IMR-90 (cell line): ENCODE data around the gene RIIAD1. TPM values are rescaled to one million over a fixed set of nuclear protein-coding genes. Genes with fewer than 3 reads are reported as not detected.

ENCODE experiments used
- ATAC-seq: fragments of 200-7000 bp; cut with Tn5 transposase; 2 replicates; pipeline ENCODE4 v1.9.1; 2020; ENCODE audit warnings: low read depth, mild to moderate bottlenecking, moderate library complexity
- BruUV-seq: library from RNA; stranded (reverse); fragments of 400-500 nt; replicated peaks from 2 replicates; lab custom pipeline; 2021; lab: Mats Ljungman, UMichigan
- CTCF ChIA-PET: fragments of 300-600 bp; formaldehyde crosslinking; extraction: SDS; loops from one replicate; lab custom pipeline; 2021; ENCODE audit warnings: antibody characterized with exemption; lab: Yijun Ruan, JAX
- POLR2A ChIA-PET: fragments of 300-600 bp; sonication (Branson Sonifier 250); formaldehyde crosslinking; loops from one replicate; lab custom pipeline; 2022; ENCODE audit warnings: antibody characterized with exemption; ENCODE audit not compliant: unreplicated experiment; lab: Charles Lee
- DNase-seq: peaks from one replicate; pipeline ENCODE4 v3.0.0; 2013
- H2AFZ ChIP-seq: replicated peaks from 2 replicates; pipeline ENCODE3; 2013; ENCODE audit warnings: low read length, mild to moderate bottlenecking; ENCODE audit not compliant: poor library complexity
- H2AK5ac ChIP-seq: 2 replicates; pipeline ENCODE4 v1.6.1; 2013; ENCODE audit warnings: low read depth, low read length, inconsistent platforms
- H2AK9ac ChIP-seq: replicated peaks from 2 replicates; pipeline ENCODE3; 2013; ENCODE audit warnings: mild to moderate bottlenecking, low read depth, low read length, moderate library complexity; ENCODE audit not compliant: poor library complexity
- H2BK120ac ChIP-seq: 2 replicates; pipeline ENCODE4 v1.6.1; 2013; ENCODE audit warnings: low read depth, low read length, inconsistent platforms
- H2BK15ac ChIP-seq: 3 replicates; pipeline ENCODE4 v1.6.1; 2013; ENCODE audit warnings: low read depth, low read length, inconsistent platforms
- H2BK20ac ChIP-seq: 2 replicates; pipeline ENCODE4 v1.6.1; 2013; ENCODE audit warnings: low read depth, mild to moderate bottlenecking, inconsistent platforms, low read length, moderate library complexity
- H2BK5ac ChIP-seq: 2 replicates; pipeline ENCODE4 v1.6.1; 2013; ENCODE audit warnings: mild to moderate bottlenecking, low read depth, low read length, inconsistent platforms; ENCODE audit not compliant: poor library complexity, severe bottlenecking
- H3K14ac ChIP-seq: replicated peaks from 2 replicates; pipeline ENCODE4 v1.6.1; 2013; ENCODE audit warnings: low read depth, low read length, inconsistent platforms
- H3K18ac ChIP-seq: 2 replicates; pipeline ENCODE4 v1.6.1; 2013; ENCODE audit warnings: low read depth, low read length, control low read depth
- H3K23ac ChIP-seq: 2 replicates; pipeline ENCODE4 v1.6.1; 2013; ENCODE audit warnings: low read depth, low read length, inconsistent platforms
- H3K27ac ChIP-seq: 2 replicates; pipeline ENCODE4 v1.5.1; 2013; ENCODE audit warnings: mild to moderate bottlenecking, control low read depth, low read length; ENCODE audit not compliant: insufficient read depth
- H3K27me3 ChIP-seq: 2 replicates; pipeline ENCODE4 v1.6.1; 2013; ENCODE audit warnings: low read length; ENCODE audit not compliant: control insufficient read depth, insufficient read depth
- H3K36me3 ChIP-seq: 2 replicates; pipeline ENCODE4 v1.6.1; 2013; ENCODE audit warnings: low read length, mixed read lengths; ENCODE audit not compliant: control insufficient read depth, insufficient read depth
- H3K4ac ChIP-seq: 2 replicates; pipeline ENCODE4 v1.6.1; 2013; ENCODE audit warnings: low read depth, low read length, inconsistent platforms
- H3K4me1 ChIP-seq: 2 replicates; pipeline ENCODE4 v1.6.1; 2013; ENCODE audit warnings: low read length, mixed read lengths; ENCODE audit not compliant: control insufficient read depth, insufficient read depth
- H3K4me2 ChIP-seq: 2 replicates; pipeline ENCODE4 v1.6.1; 2013; ENCODE audit warnings: low read depth, mild to moderate bottlenecking, control low read depth, low read length, moderate library complexity
- H3K4me3 ChIP-seq: 2 replicates; pipeline ENCODE4 v1.5.1; 2013; ENCODE audit warnings: low read depth, mild to moderate bottlenecking, control low read depth, low read length, moderate library complexity; ENCODE audit not compliant: insufficient read depth
- H3K56ac ChIP-seq: 2 replicates; pipeline ENCODE4 v1.6.1; 2013; ENCODE audit warnings: low read length, inconsistent platforms; ENCODE audit not compliant: insufficient read depth; ENCODE audit errors: extremely low read depth
- H3K79me1 ChIP-seq, 2 experiments: 2 replicates each; pipeline ENCODE4 v1.6.1; 2013; ENCODE audit warnings: low read length in 2 of 2, inconsistent platforms in 1 of 2, low read depth in 1 of 2
- H3K9ac ChIP-seq: 2 replicates; pipeline ENCODE4 v1.6.1; 2013; ENCODE audit warnings: low read depth, low read length, control low read depth
- H3K9me1 ChIP-seq: 2 replicates; pipeline ENCODE4 v1.6.1; 2013; ENCODE audit warnings: low read length, inconsistent platforms; ENCODE audit not compliant: insufficient read depth
- H3K9me3 ChIP-seq: 2 replicates; pipeline ENCODE4 v1.6.1; 2013; ENCODE audit warnings: low read length; ENCODE audit not compliant: control insufficient read depth, insufficient read depth
- H4K20me1 ChIP-seq: 2 replicates; pipeline ENCODE4 v1.6.1; 2013; ENCODE audit warnings: low read length, inconsistent platforms; ENCODE audit not compliant: insufficient read depth
- H4K5ac ChIP-seq: 2 replicates; pipeline ENCODE4 v1.6.1; 2013; ENCODE audit warnings: mild to moderate bottlenecking, low read depth, low read length, control low read depth
- H4K8ac ChIP-seq, 2 experiments: 2 replicates each; pipeline ENCODE4 v1.6.1; 2013; ENCODE audit warnings: low read depth in 2 of 2, low read length in 2 of 2, control low read depth in 1 of 2, inconsistent platforms in 1 of 2
- H4K91ac ChIP-seq: 2 replicates; pipeline ENCODE4 v1.6.1; 2013; ENCODE audit warnings: low read depth, low read length, inconsistent platforms; ENCODE audit not compliant: insufficient read depth
- MAZ ChIP-seq: IDR thresholded peaks from 2 replicates; pipeline ENCODE4 v1.6.1; 2012; ENCODE audit warnings: low read depth, mild to moderate bottlenecking, low read length, improper control_type of control experiment, moderate library complexity, borderline replicate concordance
- RAD21 ChIP-seq: IDR thresholded peaks from 2 replicates; pipeline ENCODE4 v1.6.1; 2012; ENCODE audit warnings: low read length, improper control_type of control experiment
- WGBS, 2 experiments: methylation state at CpG; one replicate each; pipeline versions ENCODE4 v1.1.5 to v1.1.7; 2013; ENCODE audit warnings: missing lambda C conversion rate in 2 of 2; ENCODE audit not compliant: insufficient read length in 1 of 2; ENCODE audit errors: extremely low coverage in 2 of 2; 5-methylcytosine and 5-hydroxymethylcytosine counted together
- dilution Hi-C: fragments of 300-500 bp; cut with HindIII; formaldehyde crosslinking; loops from one replicate; pipeline ENCODE4 v1.14.3; 2018; ENCODE audit warnings: low sequenced_read_pairs; ENCODE audit not compliant: unreplicated experiment
- in situ Hi-C: fragments of 300-500 bp; cut with MboI; formaldehyde crosslinking; loops from 3 replicates; pipeline ENCODE4 v1.14.3; 2019; ENCODE audit warnings: low sequenced_read_pairs, inconsistent platforms, mixed read lengths
- intact Hi-C: fragments of 100-400 bp; cut with micrococcal nuclease; formaldehyde crosslinking; loops from 2 replicates; pipeline ENCODE4 v1.10.0; 2022
- polyA plus RNA-seq, 3 experiments: library from polyadenylated mRNA; depleted of rRNA; stranded (reverse); fragments of >200 nt; gene quantifications; 2 replicates each; pipeline ENCODE4 v1.2.3, GENCODE V29; 2012; ENCODE audit warnings: low replicate concordance in 1 of 3
- total RNA-seq: library from RNA; depleted of rRNA; stranded (reverse); fragments of >200 nt; gene quantifications from 2 replicates; pipeline ENCODE4 v1.2.3, GENCODE V29; 2012

RIIAD1 gene
- total and polyA plus RNA-seq, 2 of the 4 experiments (the other 2 are of a cell fraction), result not detected

- POLR2A ChIA-PET, result no interaction called here
- no peak overlapping the region for H3K27ac ChIP-seq
- H3K9ac ChIP-seq, result no peak overlapping the region
- no peak for ATAC-seq
- intact Hi-C loops, result no loop called here
- peaks cover 2% of the 10 kb centered on the region; the same call in 1 of the 2 replicates for H3K4me1 ChIP-seq
- TF ChIP-seq MAZ, result no peak
- TF ChIP-seq RAD21, result no peak
- in situ Hi-C loops, result no loop called here
- H3K27me3 ChIP-seq, result peaks cover 73% of the 10 kb centered on the region
- H3K18ac ChIP-seq, result no peak overlapping the region
- H2AK5ac ChIP-seq, result no peak overlapping the region
- H3K4me2 ChIP-seq, result no peak overlapping the region
- H3K23ac ChIP-seq, result no peak overlapping the region
- no CpG with 5 or more reads among the region's 4 CpGs for WGBS, 2 experiments
- H2BK20ac ChIP-seq, result no peak overlapping the region
- H4K20me1 ChIP-seq, result no peaks in the 10 kb centered on the region; the same call in 1 of the 2 replicates
- H2BK120ac ChIP-seq, result no peak overlapping the region
- H3K79me1 ChIP-seq, result no peaks in the 10 kb centered on the region
- no TSS peak for BruUV-seq
- H4K8ac ChIP-seq, result no peak overlapping the region
- no peak overlapping the region for H4K5ac ChIP-seq
- CTCF ChIA-PET, result no interaction called here
- DNase-seq, result no peak
- H3K14ac ChIP-seq, result no peak overlapping the region
- no peak overlapping the region for H2BK15ac ChIP-seq
- H2AK9ac ChIP-seq, result no peak overlapping the region
- no peaks in the 10 kb centered on the region for H3K9me3 ChIP-seq
- no peak overlapping the region for H4K91ac ChIP-seq
- H3K36me3 ChIP-seq, result no peaks in the 10 kb centered on the region
- H3K9me1 ChIP-seq, result no peaks in the 10 kb centered on the region
- no peak overlapping the region for H3K56ac ChIP-seq
- dilution Hi-C loops, result no loop called here
- H2BK5ac ChIP-seq, result no peak overlapping the region
- no peak overlapping the region for H3K4me3 ChIP-seq
- no peak overlapping the region for H2AFZ ChIP-seq
- no peak overlapping the region for H3K4ac ChIP-seq
Measured at GRCh38 chr1:151718011-151718431, 3.3 kb upstream of the RIIAD1 start.
